ENCODE results near the gene TRAPPC3.

DNA sequence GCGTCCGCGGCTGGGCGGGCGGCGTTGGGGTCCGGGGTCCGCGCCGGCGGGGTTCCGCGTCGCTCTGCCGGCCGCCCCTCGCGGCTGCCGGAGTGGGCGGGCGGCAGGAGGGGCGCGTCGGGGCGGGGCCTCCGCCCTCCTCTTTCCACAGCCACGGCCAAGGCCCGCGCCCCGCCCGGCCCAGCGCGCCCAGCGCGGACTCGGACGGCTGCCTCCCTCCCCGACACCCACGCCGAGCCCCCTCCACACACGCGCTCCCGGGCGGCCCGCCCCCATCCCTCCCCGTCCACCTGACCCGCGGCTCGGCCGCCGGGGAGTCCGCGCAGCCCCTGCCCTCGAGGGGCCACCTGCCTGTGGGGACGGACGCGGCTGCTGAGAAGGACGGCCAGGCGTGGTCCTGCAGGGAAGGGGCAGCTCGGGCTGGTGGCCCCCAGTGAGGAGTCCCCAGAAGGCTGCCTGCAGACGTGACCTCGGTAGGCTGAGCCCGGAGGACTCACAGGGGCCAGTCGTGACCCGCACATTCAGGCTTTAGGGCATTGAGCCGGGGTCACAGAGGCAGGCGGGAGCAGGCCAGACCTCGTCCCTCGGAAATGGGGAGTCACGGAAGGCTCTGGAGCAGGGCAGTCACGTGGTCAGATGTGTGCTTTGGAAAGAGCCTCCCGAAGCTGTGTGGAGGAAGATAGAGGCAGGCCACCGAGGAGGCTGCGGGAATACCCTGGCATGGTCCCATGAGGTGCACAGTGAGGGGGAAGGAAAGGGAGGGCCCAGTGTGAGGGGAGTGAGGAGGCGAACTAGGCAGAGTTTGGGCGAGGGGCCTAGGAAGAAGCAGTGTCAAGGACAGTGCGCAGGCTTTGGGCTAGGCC, 23.9 kb downstream of the TRAPPC3 start, which contains the start of gene COL8A2:
- TF ChIP-seq, protein P1, sequence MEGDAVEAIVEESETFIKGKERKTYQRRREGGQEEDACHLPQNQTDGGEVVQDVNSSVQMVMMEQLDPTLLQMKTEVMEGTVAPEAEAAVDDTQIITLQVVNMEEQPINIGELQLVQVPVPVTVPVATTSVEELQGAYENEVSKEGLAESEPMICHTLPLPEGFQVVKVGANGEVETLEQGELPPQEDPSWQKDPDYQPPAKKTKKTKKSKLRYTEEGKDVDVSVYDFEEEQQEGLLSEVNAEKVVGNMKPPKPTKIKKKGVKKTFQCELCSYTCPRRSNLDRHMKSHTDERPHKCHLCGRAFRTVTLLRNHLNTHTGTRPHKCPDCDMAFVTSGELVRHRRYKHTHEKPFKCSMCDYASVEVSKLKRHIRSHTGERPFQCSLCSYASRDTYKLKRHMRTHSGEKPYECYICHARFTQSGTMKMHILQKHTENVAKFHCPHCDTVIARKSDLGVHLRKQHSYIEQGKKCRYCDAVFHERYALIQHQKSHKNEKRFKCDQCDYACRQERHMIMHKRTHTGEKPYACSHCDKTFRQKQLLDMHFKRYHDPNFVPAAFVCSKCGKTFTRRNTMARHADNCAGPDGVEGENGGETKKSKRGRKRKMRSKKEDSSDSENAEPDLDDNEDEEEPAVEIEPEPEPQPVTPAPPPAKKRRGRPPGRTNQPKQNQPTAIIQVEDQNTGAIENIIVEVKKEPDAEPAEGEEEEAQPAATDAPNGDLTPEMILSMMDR (conservative IDR thresholded peaks at IDR 0.05 in 1 of 2, IDR thresholded peaks at IDR 0.05 in 1 of 2; ENCODE audit: extremely low read depth in 1 of 2, insufficient read depth in 1 of 2, low read depth in 1 of 2, low read length in 2 of 2), result no peak
- TF ChIP-seq EZH2 (IDR thresholded peaks at IDR 0.05; ENCODE audit: borderline replicate concordance, low read length), result peak; percentile 35
